H1 (cell line): ENCODE results near the gene ZBED4. TPM values are rescaled to one million over a fixed set of nuclear protein-coding genes. Genes with fewer than 3 reads are reported as not detected.

ENCODE experiments used
- CTCF ChIA-PET: fragments of 300-600 bp; sonication (Branson Sonifier 250); formaldehyde crosslinking; loops from one replicate; lab custom pipeline; 2021; ENCODE audit not compliant: partially characterized antibody; lab: Charles Lee
- POLR2A ChIA-PET: fragments of 300-600 bp; sonication (Branson Sonifier 250); formaldehyde crosslinking; loops from one replicate; lab custom pipeline; 2021; ENCODE audit warnings: inconsistent platforms; ENCODE audit not compliant: partially characterized antibody; lab: Charles Lee
- DNase-seq, 2 experiments: peaks; one replicate each; pipeline versions ENCODE4 v3.0.0 to v3.0.0-alpha.2; 2010 to 2022; ENCODE audit warnings: low spot score in 2 of 2, low read depth in 1 of 2, mixed read lengths in 1 of 2
- FAIRE-seq: peaks from 2 replicates; lab custom pipeline; 2011; peaks lifted over from hg19 to GRCh38; lab: Jason Lieb, UNC
- H2AFZ ChIP-seq: 2 replicates; pipeline ENCODE4 v1.8.1; 2012; ENCODE audit warnings: low read length, inconsistent platforms
- H2AK5ac ChIP-seq: 2 replicates; pipeline ENCODE4 v1.6.1; 2013; ENCODE audit warnings: low read depth, low read length
- H2BK120ac ChIP-seq: replicated peaks from 2 replicates; pipeline ENCODE3; 2013; ENCODE audit warnings: low read depth, low read length, inconsistent platforms
- H2BK12ac ChIP-seq: 2 replicates; pipeline ENCODE4 v1.6.1; 2013; ENCODE audit warnings: low read depth, low read length
- H2BK15ac ChIP-seq: 2 replicates; pipeline ENCODE4 v1.6.1; 2013; ENCODE audit warnings: low read length
- H2BK20ac ChIP-seq: 2 replicates; pipeline ENCODE4 v1.6.1; 2013; ENCODE audit warnings: low read length
- H2BK5ac ChIP-seq: 2 replicates; pipeline ENCODE4 v1.6.1; 2013; ENCODE audit warnings: low read depth, low read length
- H3K14ac ChIP-seq: 2 replicates; pipeline ENCODE4 v1.6.1; 2013; ENCODE audit warnings: inconsistent platforms; ENCODE audit not compliant: insufficient read length
- H3K18ac ChIP-seq: 2 replicates; pipeline ENCODE4 v1.6.1; 2013; ENCODE audit warnings: low read length; ENCODE audit errors: extremely low read depth
- H3K23ac ChIP-seq: 2 replicates; pipeline ENCODE4 v1.6.1; 2013; ENCODE audit warnings: inconsistent platforms; ENCODE audit not compliant: insufficient read length
- H3K23me2 ChIP-seq: 2 replicates; pipeline ENCODE4 v1.6.1; 2013; ENCODE audit warnings: low read depth, low read length
- H3K27ac ChIP-seq: 2 replicates; pipeline ENCODE4 v1.6.1; 2011; ENCODE audit warnings: low read depth, low read length, inconsistent platforms
- H3K27me3 ChIP-seq, 4 experiments: replicated peaks in 1 of 4; 1 replicate in 1 of 4; 2 replicates in 3 of 4; pipeline versions ENCODE4 v1.6.1 to v1.8.1; 2011 to 2013; ENCODE audit warnings: low read length in 3 of 4, mild to moderate bottlenecking in 3 of 4, inconsistent platforms in 2 of 4, mixed read lengths in 2 of 4, moderate library complexity in 1 of 4; ENCODE audit not compliant: control insufficient read depth in 3 of 4, insufficient read depth in 3 of 4; ENCODE audit errors: extremely low read depth in 1 of 4
- H3K36me3 ChIP-seq, 4 experiments: 2 replicates each; pipeline versions ENCODE4 v1.6.1 to v1.8.1; 2011 to 2013; ENCODE audit warnings: mild to moderate bottlenecking in 4 of 4, low read length in 3 of 4, moderate library complexity in 2 of 4, control low read depth in 1 of 4, inconsistent platforms in 1 of 4; ENCODE audit not compliant: insufficient read depth in 4 of 4, control insufficient read depth in 2 of 4
- H3K4ac ChIP-seq: replicated peaks from 2 replicates; pipeline ENCODE3; 2013; ENCODE audit warnings: low read length, low read depth, mixed read lengths, inconsistent platforms; ENCODE audit not compliant: insufficient read length
- H3K4me1 ChIP-seq, 4 experiments: replicated peaks in 1 of 4; 1 replicate in 1 of 4; 2 replicates in 3 of 4; pipeline versions ENCODE4 v1.6.1 to v1.8.1; 2011 to 2013; ENCODE audit warnings: low read length in 3 of 4, inconsistent platforms in 2 of 4, mixed read lengths in 1 of 4; ENCODE audit not compliant: insufficient read depth in 4 of 4, control insufficient read depth in 3 of 4
- H3K4me2 ChIP-seq, 2 experiments: 2 replicates each; pipeline versions ENCODE4 v1.6.1 to v1.8.1; 2011 to 2013; ENCODE audit warnings: low read depth in 2 of 2, low read length in 2 of 2, control low read depth in 1 of 2, inconsistent platforms in 1 of 2, mild to moderate bottlenecking in 1 of 2; ENCODE audit not compliant: insufficient read depth in 1 of 2
- H3K4me3 ChIP-seq, 4 experiments: fragments of 200-600, 300-600 bp in 1 of 4; sonication (generic), shearing (Covaris generic), sonication (Bioruptor Twin) in 1 of 4; 2 replicates each; pipeline versions ENCODE4 v1.5.1 to v1.8.1; 2011 to 2016; ENCODE audit warnings: low read length in 4 of 4, low read depth in 3 of 4, control low read depth in 2 of 4, inconsistent platforms in 2 of 4, mild to moderate bottlenecking in 2 of 4, mixed read lengths in 1 of 4, moderate library complexity in 1 of 4; ENCODE audit not compliant: insufficient read depth in 2 of 4; ENCODE audit errors: extremely low read depth in 1 of 4
- H3K56ac ChIP-seq: replicated peaks from 2 replicates; pipeline ENCODE3; 2013; ENCODE audit warnings: low read depth, mild to moderate bottlenecking, mixed read lengths, low read length, inconsistent platforms; ENCODE audit not compliant: insufficient read length
- H3K79me1 ChIP-seq: 2 replicates; pipeline ENCODE4 v1.6.1; 2013; ENCODE audit warnings: low read depth, low read length, control low read depth
- H3K79me2 ChIP-seq, 2 experiments: 2 replicates each; pipeline versions ENCODE4 v1.6.1 to v1.8.1; 2012 to 2013; ENCODE audit warnings: low read length in 2 of 2, mild to moderate bottlenecking in 2 of 2, inconsistent platforms in 1 of 2; ENCODE audit not compliant: insufficient read depth in 2 of 2, control insufficient read depth in 1 of 2
- H3K9ac ChIP-seq, 4 experiments: replicated peaks in 1 of 4; 1 replicate in 1 of 4; 2 replicates in 3 of 4; pipeline versions ENCODE4 v1.6.1 to v1.8.1; 2011 to 2013; ENCODE audit warnings: low read depth in 3 of 4, low read length in 3 of 4, control low read depth in 2 of 4, mild to moderate bottlenecking in 2 of 4, moderate library complexity in 2 of 4, inconsistent platforms in 1 of 4; ENCODE audit errors: extremely low read depth in 1 of 4
- H3K9me3 ChIP-seq, 2 experiments: 2 replicates each; pipeline versions ENCODE4 v1.6.1 to v1.8.1; 2012 to 2013; ENCODE audit warnings: mild to moderate bottlenecking in 2 of 2, moderate library complexity in 2 of 2, control low read depth in 1 of 2, inconsistent platforms in 1 of 2, low read depth in 1 of 2, low read length in 1 of 2, mixed read lengths in 1 of 2; ENCODE audit not compliant: insufficient read depth in 2 of 2
- H4K20me1 ChIP-seq, 2 experiments: replicated peaks in 1 of 2; 2 replicates each; pipeline versions ENCODE3 to v1.8.1; 2011 to 2013; ENCODE audit warnings: inconsistent platforms in 2 of 2, low read length in 2 of 2, mild to moderate bottlenecking in 1 of 2; ENCODE audit not compliant: insufficient read depth in 2 of 2, control insufficient read depth in 1 of 2
- H4K5ac ChIP-seq: 2 replicates; pipeline ENCODE4 v1.6.1; 2013; ENCODE audit warnings: low read length, low read depth, mixed read lengths, inconsistent platforms; ENCODE audit not compliant: insufficient read length
- H4K8ac ChIP-seq: 2 replicates; pipeline ENCODE4 v1.8.0; 2013; ENCODE audit warnings: mild to moderate bottlenecking, moderate library complexity, low read length, inconsistent platforms; ENCODE audit not compliant: insufficient read depth; ENCODE audit errors: extremely low read depth
- H4K91ac ChIP-seq: replicated peaks from 2 replicates; pipeline ENCODE3; 2013; ENCODE audit warnings: low read length, mixed read lengths, inconsistent platforms; ENCODE audit not compliant: insufficient read length
- ASH2L ChIP-seq: fragments of 200-600, 300-600 bp; sonication (generic); IDR thresholded peaks from one replicate; pipeline ENCODE4 v1.7.1; 2017; ENCODE audit warnings: low read length
- CHD2 ChIP-seq: IDR thresholded peaks from 2 replicates; pipeline ENCODE4 v1.6.1; 2012; ENCODE audit warnings: low read length, improper control_type of control experiment
- EP300 ChIP-seq, 2 experiments: IDR thresholded peaks; 1 replicate in 1 of 2; 2 replicates in 1 of 2; pipeline ENCODE4 v1.6.1; 2011 to 2012; ENCODE audit warnings: low read depth in 2 of 2, low read length in 2 of 2, mild to moderate bottlenecking in 2 of 2, borderline replicate concordance in 1 of 2, inconsistent platforms in 1 of 2, moderate library complexity in 1 of 2
- HDAC6 ChIP-seq: IDR thresholded peaks from one replicate; pipeline ENCODE4 v1.7.1; 2012; ENCODE audit warnings: low read depth, mild to moderate bottlenecking, inconsistent platforms, low read length, moderate library complexity
- NANOG ChIP-seq: IDR thresholded peaks from 2 replicates; pipeline ENCODE4 v1.6.1; 2011; ENCODE audit warnings: low read length, low read depth, mild to moderate bottlenecking, inconsistent platforms; ENCODE audit not compliant: insufficient read depth, poor library complexity, severe bottlenecking
- NRF1 ChIP-seq: IDR thresholded peaks from 2 replicates; pipeline ENCODE4 v1.6.1; 2011; ENCODE audit warnings: mild to moderate bottlenecking, low read depth, low read length, improper control_type of control experiment
- POLR2A ChIP-seq, 2 experiments: IDR thresholded peaks; 1 replicate in 1 of 2; 2 replicates in 1 of 2; pipeline ENCODE4 v1.6.1; 2011; ENCODE audit warnings: low read depth in 2 of 2, low read length in 2 of 2, mild to moderate bottlenecking in 2 of 2; ENCODE audit errors: control extremely low read depth in 1 of 2
- SRF ChIP-seq: IDR thresholded peaks from 2 replicates; pipeline ENCODE4 v1.6.1; 2011; ENCODE audit warnings: mild to moderate bottlenecking, low read depth, low read length, moderate library complexity
- SUZ12 ChIP-seq: fragments of 200-600 bp; sonication (generic); IDR thresholded peaks from 2 replicates; pipeline ENCODE4 v1.6.1; 2012; ENCODE audit warnings: mild to moderate bottlenecking, inconsistent platforms, low read length, moderate library complexity, mixed read lengths
- YY1 ChIP-seq: IDR thresholded peaks from 2 replicates; pipeline ENCODE4 v1.6.1; 2011; ENCODE audit warnings: low read depth, mild to moderate bottlenecking, low read length
- WGBS, 2 experiments: shearing (Covaris generic) in 1 of 2; methylation state at CpG; one replicate each; pipeline versions ENCODE4 v1.1.6 to v1.1.7; 2013 to 2015; ENCODE audit warnings: low lambda C conversion rate in 2 of 2, mixed read lengths in 2 of 2, inconsistent platforms in 1 of 2, low coverage in 1 of 2, missing lambda C conversion rate in 1 of 2; ENCODE audit not compliant: insufficient replicate concordance in 2 of 2, insufficient coverage in 1 of 2, insufficient read length in 1 of 2; ENCODE audit errors: extremely low coverage in 1 of 2, missing lambda C conversion rate in 1 of 2; 5-methylcytosine and 5-hydroxymethylcytosine counted together
- polyA plus RNA-seq, 7 experiments: library from polyadenylated mRNA; depleted of rRNA in 3 of 7; stranded (reverse) in 5 of 7; unstranded in 2 of 7; fragments of >200 nt in 5 of 7; fragments of 200-250 nt in 2 of 7; gene quantifications; 1 replicate in 5 of 7; 2 replicates in 1 of 7; 4 replicates in 1 of 7; pipeline versions ENCODE4 v1.2.1 to v1.2.3, GENCODE V29; 2011 to 2013; ENCODE audit warnings: missing spikeins in 2 of 7, mixed read lengths in 2 of 7
- total RNA-seq: library from RNA; stranded (reverse); fragmentation: NEBNext Ultra II Directional; extraction: Animal tissue kit (Norgen Biotek cat#: 25700); gene quantifications from 2 replicates; pipeline ENCODE4 v1.2.1, GENCODE V29; 2021
- TF ChIP-seq, protein P1 (sequence below): IDR thresholded peaks from 2 replicates; pipeline ENCODE4 v1.6.1; 2012; ENCODE audit warnings: inconsistent platforms
- TF ChIP-seq, protein P2 (sequence below): IDR thresholded peaks from 2 replicates; pipeline ENCODE4 v1.6.1; 2012; ENCODE audit warnings: low read length, inconsistent platforms

The ZBED4 gene
- total and polyA plus RNA-seq, 2 of the 8 experiments (the other 6 are each of a cell fraction or from before 2014, with no cell fraction given), result 11.0 to 28.3 TPM

DNA sequence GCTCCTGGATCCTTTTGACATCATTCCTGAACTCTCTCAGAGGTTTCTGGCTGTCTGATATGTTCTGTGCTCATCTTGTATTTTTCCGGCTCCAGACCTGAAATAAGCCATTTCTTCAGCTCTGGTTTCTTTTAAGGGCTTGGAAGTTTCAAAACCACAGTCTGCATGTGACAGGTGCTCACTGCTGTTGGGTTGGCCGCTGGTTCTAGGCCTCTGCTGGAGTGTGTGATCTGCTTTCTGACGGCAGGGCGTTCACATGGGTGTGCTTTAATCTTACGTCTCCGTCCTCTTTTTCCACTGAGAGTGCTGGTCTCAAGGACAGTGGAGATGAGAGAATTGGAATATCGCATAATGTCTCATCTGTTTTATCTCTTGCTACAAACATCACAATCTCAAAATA, 10.3 kb downstream of the ZBED4 start:
- H3K4me3 ChIP-seq, result no peak overlapping the region
- H4K91ac ChIP-seq, result no peak overlapping the region
- H4K8ac ChIP-seq, result no peak overlapping the region; the same call in 1 of the 2 replicates
- ChIA-PET CTCF (no interaction called here), POLR2A (interaction anchor here (0.6 kb wide), 1 partner anchor 10 kb away, joined by 3 read pairs; the partner anchor contains the start of gene ZBED4)
- DNase-seq (no peak), FAIRE-seq (no peak)
- peaks cover 13% of the 10 kb centered on the region for H3K79me1 ChIP-seq
- no peak overlapping the region for H2BK120ac ChIP-seq
- peaks cover 0 to 2% (median 0%) of the 10 kb centered on the region in 4 experiments; a peak in 1 of 8 replicates for H3K36me3 ChIP-seq
- H2BK20ac ChIP-seq, result no peak overlapping the region
- H2AK5ac ChIP-seq, result no peak overlapping the region
- no peaks in the 10 kb centered on the region for H3K27me3 ChIP-seq
- H2AFZ ChIP-seq, result no peak overlapping the region
- no peak overlapping the region for H3K18ac ChIP-seq
- WGBS, 2 experiments, result 82% methylated on average over 7 of the region's 7 CpGs; no CpG with 5 or more reads in 1 of the 2 experiments
- no peak overlapping the region for H2BK5ac ChIP-seq
- no peak overlapping the region for H3K4me2 ChIP-seq
- no peak overlapping the region for H3K56ac ChIP-seq
- no peak overlapping the region for H3K23ac ChIP-seq
- TF ChIP-seq SUZ12, result no peak
- TF ChIP-seq NANOG, result no peak
- no peak for TF ChIP-seq EP300 (IDR thresholded peaks at IDR 0.05; ENCODE audit: borderline replicate concordance in 1 of 2, low read depth in 2 of 2, low read length in 2 of 2)
- TF ChIP-seq, protein P1, sequence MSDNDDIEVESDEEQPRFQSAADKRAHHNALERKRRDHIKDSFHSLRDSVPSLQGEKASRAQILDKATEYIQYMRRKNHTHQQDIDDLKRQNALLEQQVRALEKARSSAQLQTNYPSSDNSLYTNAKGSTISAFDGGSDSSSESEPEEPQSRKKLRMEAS, result no peak
- TF ChIP-seq, protein P2, sequence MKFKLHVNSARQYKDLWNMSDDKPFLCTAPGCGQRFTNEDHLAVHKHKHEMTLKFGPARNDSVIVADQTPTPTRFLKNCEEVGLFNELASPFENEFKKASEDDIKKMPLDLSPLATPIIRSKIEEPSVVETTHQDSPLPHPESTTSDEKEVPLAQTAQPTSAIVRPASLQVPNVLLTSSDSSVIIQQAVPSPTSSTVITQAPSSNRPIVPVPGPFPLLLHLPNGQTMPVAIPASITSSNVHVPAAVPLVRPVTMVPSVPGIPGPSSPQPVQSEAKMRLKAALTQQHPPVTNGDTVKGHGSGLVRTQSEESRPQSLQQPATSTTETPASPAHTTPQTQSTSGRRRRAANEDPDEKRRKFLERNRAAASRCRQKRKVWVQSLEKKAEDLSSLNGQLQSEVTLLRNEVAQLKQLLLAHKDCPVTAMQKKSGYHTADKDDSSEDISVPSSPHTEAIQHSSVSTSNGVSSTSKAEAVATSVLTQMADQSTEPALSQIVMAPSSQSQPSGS, result no peak
- no peak for TF ChIP-seq NRF1
- TF ChIP-seq SRF, result no peak
- no peak for TF ChIP-seq POLR2A (IDR thresholded peaks at IDR 0.05; ENCODE audit: control extremely low read depth in 1 of 2, low read depth in 2 of 2, low read length in 2 of 2)
- TF ChIP-seq CHD2, result no peak
- TF ChIP-seq ASH2L, result no peak
- TF ChIP-seq HDAC6, result no peak
- no peak for TF ChIP-seq YY1
- no peak overlapping the region for H2BK15ac ChIP-seq
- H3K14ac ChIP-seq, result no peak overlapping the region
- H3K4me1 ChIP-seq, result no peaks in the 10 kb centered on the region
- peaks cover 7 to 11% of the 10 kb centered on the region in 2 experiments for H4K20me1 ChIP-seq
- no peak overlapping the region for H3K4ac ChIP-seq
- peaks cover 4 to 5% of the 10 kb centered on the region in 2 experiments; a peak in 1 of 4 replicates for H3K9me3 ChIP-seq
- no peak overlapping the region for H4K5ac ChIP-seq
- no peak overlapping the region for H3K27ac ChIP-seq
- H2BK12ac ChIP-seq, result no peak overlapping the region
- H3K9ac ChIP-seq, result no peak overlapping the region
- peaks cover 16 to 92% of the 10 kb centered on the region in 2 experiments for H3K79me2 ChIP-seq
- no peaks in the 10 kb centered on the region for H3K23me2 ChIP-seq
